ENCODE data around the gene ADK.

GRCh38 chr10:74292871-74293427 is 141.9 kb downstream of the ADK start:
- TF ChIP-seq CTCF (IDR thresholded peaks at IDR 0.05 in 4 of 5, conservative IDR thresholded peaks at IDR 0.05 in 1 of 5) (no peak), POLR2A (IDR thresholded peaks at IDR 0.05) (no peak)
